Activated CD4-positive, CD25-positive, alpha-beta regulatory T cell treated with anti-CD3 and anti-CD28 coated beads, Interleukin-2, amount 50 U/mL, for 16 hours (primary cell): ENCODE data around the gene OR52E8.

Source experiments
- DNase-seq: peaks from one replicate; pipeline ENCODE4 v3.0.0-alpha.2; 2020; ENCODE audit warnings: low read depth, low spot score

The OR52E8 gene

DNA sequence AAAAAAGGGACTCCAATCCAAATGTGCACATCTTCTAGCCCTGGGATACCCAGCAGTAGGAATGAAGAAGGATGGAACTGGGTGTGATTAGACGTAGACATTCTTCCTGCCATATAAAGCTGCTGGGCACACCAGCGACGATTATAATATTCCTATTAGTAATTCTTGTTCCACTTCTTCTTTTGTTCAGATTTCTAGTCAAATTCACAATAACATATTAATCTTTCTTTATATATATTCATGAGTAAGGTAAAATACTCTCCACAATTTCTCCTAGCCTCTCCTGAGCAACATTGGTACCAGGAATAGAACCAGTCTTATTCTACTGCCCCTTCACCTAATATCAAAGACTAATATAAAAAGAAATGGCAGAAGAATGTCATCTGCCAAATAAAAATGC lies at the start of gene OR52E8:
Gene OR52E8 (minus strand): TSS at position 101 of the 400 bp plus-strand sequence. CDS start 0 bp downstream, at position 101.
- DNase-seq: no peak

DNA sequence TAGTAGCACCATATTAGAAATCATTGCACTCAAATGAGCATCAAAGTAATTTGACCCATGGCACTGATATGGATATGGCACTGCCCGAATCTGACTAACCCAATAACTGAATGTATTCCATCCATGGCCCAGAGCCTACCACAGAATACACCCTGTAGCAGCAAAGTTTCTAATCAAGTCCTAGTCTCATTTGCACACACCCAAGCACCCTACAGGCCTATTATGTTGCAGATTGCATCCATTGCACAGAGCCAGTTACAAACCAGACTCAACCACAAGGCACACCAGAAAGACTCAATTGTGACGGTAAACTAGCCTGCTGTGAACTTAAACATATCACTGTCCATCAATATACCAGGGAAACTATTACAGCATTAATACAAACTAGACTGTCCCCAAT lies 42.0 kb upstream of the OR52E8 start:
- DNase-seq: no peak

DNA sequence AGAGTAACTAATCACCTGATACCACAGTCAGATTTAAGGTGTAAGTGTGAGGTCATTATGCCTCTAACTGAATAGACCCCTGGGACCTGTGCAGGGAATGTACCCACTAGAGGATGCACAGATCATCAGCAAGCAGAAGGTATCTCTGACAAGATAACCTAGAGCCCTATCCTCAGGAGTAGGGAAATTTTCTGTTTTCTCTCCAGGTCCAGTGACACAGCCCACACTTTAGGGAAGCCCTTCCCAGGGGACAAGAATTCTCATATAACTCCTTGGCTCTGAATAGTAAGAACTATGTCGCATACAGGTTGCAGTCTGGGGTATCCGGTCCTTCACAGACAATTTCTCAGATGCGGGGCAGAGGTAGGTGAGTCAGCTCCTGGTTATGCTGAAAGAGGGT lies 35.4 kb upstream of the OR52E8 start, which contains the start of gene OR52E5:
Gene OR52E5 (plus strand): TSS at position 301 of the 400 bp plus-strand sequence. CDS start 7,569 bp downstream, outside the sequence.
- DNase-seq: no peak

DNA sequence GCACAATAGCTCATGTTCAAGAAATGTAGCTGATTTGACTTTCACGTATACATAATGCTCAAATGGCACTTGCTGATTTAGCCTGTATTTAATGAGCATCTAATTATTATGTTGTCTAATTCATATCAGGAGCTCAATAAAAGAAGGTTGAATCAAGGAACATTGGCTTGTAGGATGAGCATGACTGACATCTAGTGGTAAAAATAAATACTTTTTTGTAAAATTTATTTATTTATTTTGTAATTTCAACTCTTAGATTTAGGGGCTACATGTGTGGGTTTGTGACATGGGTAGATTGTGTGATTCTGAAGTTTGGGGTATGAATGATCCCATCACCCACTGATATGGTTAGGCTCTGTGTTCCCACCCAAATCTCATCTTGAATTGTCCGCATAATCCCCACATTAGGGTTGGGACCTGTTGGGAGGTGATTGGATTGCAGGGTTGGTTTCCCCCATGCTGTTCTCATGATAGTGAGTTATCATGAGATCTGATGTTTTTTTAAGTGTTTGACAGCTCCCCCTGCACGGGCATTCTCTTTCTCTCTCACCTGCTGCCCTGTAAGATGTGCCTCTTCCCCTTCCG lies 33.8 kb upstream of the OR52E8 start:
- DNase-seq: no peak

DNA sequence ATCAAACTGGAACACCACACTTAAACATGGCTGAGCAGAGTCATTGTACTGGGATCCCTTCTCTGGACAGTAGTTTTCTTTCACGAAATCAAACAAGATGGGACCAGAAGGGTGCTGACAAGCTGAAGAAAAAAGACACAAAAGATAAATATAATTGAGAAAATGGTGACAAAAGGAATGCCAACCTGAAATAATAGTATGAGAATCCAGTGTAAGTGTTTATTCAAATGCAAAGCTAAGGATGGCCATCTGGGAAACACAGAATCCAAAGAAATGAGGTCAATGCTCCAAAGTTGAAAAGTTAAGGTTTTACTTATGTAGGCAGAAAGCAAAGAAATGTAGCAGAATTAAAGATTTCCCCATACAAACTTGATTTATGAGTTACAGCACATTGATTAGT lies 30.2 kb upstream of the OR52E8 start:
- no peak for DNase-seq

DNA sequence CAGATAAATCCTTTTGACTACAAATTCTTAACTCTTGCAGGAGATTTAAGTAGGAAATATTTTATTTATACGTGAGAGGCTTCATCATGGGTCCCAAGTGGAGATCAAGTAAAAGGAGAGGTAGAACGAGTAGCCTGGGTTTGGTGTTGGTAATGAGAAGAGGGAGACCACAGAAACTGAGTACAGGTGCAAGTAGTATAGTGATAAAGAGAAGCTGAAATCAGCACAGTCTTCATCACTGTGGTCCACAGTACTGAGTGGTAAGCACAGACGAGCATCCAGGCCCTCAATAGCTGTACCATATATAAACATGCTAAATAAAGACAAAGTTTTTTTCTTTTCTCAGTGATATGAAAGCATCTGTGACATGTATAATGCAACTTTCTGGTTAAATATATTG lies 29.7 kb upstream of the OR52E8 start:
- no peak for DNase-seq

DNA sequence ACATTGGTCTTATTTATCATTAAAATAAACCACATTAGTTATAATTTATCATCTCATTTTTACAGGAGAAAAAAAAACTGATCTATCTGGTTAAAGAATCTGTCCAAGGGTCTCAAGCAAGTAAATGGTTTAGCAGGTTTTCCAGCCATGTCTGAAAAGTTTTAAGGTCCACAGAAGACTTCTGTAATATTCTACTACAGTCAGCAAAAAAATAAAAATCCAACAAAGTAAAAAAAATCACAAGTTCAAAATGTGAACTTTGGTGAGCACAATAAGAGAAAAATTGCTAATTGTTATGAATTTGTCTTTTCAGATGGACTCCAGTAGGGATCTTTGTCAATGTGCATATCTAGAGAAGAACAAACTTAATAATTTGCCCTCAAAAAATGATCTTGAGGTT lies 24.3 kb upstream of the OR52E8 start:
- DNase-seq: no peak

DNA sequence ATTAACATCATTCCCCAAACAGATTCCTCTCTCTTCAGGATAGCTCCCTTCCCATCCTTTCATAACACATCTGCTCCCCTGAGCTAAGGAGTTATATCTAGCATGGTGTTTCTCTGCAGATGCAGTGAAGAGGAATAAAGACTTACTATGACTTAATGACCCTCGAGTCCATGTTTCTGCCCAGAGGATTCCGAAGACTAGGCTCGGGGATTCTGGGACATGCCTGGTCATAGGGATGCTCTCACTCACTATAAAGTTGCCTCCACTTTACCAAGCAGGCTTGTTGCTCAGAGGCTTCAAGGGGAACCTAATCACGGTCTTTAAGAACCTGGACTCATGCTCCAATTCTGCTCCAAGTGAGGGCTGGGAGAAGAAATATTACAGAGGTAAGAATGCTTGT lies 22.8 kb upstream of the OR52E8 start, which contains the start of gene OR52E4:
Gene OR52E4 (plus strand): TSS at position 301 of the 400 bp plus-strand sequence. CDS start 3,664 bp downstream, outside the sequence.
- no peak for DNase-seq

DNA sequence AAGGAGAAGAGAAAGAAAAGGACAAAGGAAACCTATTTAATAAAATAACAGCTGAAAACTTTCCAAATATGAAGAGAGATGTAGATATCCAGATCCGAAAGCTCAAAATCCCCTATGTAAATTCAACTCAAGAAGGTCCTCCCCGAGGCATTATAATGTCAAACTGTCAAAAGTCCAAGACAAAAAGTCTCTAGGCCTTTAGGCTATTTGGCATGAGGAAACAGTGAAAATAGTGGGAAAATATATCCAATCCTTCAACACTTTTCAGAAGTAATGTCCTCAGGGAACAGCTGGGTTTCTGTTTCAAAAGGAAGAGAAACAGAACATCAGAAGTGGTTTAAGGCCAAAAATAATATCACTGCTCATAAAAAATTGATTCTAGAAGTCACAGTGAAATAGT lies 21.1 kb upstream of the OR52E8 start:
- DNase-seq: no peak

DNA sequence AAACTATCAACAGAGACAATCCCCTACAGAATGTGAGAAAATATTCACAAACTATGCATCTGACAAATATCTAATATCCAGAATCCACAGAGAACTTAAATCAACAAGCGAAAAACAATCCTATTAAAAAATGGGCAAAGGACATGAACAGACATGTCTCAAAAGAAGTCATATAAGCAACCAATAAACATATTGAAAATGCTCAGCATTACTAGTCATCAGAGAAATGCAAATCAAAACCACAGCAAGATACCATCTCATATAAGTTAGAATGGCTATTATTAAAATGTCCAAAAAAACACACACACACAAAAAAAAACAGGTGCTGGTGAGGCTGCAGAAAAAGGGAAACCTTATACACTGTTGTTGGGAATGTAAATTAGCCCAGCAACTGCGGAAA lies 8.3 kb upstream of the OR52E8 start:
- DNase-seq: no peak

DNA sequence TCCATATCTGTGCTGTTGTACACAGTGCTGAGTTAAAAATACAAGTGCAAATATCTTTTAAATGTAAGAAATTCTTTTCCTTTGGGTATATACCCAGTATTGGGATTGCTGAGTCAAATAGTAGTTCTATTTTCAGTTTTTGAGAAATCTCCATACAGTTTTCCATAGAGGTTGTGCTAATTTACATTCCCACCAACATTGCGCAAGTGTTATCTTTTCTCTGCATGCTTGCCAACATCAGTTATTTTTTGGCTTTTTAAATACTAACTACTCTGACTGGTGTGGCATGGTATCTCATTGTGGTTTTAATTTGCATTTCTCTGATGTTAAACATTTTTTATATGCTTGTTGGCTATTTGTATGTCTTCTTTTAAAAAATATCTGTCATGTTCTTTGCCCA lies 6.5 kb downstream of the OR52E8 start:
- DNase-seq: no peak

DNA sequence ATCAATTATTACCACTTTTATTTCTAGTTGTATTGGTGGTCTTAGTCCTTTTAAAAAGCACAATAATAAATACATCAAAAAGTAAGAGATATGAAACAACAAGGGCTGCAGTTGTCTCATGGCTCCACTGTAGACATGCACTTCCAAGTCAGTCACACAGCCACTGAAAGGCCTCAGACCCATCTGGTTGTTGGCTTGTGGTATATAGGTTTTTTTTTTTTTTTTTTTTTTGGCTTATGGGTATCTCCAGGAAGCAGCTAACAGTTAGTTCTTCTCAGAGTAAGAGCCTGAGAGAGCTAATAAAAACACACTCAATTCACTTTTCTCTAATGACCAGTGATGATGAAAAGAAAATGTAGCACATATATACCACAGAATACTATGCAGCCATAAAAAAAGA lies 9.8 kb downstream of the OR52E8 start:
- no peak for DNase-seq

DNA sequence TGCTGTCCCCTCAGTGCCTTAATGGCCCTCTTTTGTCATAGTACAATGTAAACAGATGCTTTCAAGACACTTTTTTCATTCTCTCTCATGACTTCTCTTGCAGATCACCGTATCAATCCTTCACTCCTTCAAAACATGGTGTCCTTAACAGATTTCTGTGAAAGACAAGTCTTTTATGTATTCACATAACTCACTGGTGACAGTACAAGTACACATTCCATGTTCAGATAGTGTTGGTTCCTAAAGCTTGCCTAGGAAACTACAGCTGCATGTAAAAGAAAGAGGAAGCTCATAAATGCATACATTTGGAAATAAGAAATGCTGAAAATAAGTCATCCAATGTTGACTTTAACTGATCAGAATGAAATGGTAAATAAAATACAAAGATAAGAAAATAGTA lies 10.8 kb downstream of the OR52E8 start:
- DNase-seq: no peak

DNA sequence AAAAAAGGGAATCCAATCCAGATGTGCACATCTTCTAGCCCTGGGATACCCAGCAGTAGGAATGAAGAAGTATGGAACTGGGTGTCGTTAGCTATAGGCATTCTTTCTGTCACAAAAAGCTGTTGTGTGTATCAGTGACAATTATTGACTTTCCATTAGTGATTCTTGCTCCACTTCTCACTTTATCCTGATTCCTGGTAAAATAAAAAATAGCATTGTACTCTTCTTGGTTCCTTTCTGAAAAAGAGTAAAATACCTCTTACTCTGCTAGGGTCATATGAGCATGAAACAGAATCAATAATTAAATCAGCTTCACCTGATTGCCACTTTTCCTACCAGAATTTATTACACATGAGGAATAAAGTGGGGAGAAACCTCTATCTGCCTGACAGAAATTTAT lies 15.7 kb downstream of the OR52E8 start, which contains the start of gene OR52E6:
Gene OR52E6 (minus strand): TSS at position 101 of the 400 bp plus-strand sequence. CDS start 0 bp downstream, at position 101.
- no peak for DNase-seq

DNA sequence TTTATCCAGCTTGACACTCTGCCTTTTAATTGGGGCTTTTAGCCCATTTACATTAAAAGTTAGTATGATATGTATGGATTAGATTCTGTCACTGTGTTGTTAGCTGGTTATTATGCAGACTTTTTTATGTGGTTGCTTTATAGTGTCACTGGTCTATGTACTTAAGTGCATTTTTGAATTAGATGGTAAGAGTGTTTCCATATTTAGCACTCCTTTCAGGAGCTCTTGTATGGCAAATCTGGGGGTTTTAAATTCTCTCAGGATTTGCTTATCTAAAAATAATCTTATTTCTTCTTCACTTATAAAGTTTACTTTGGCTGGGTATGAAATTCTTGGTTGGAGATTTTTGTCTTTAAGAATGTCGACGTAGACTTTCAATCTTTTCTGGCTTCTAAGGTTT lies 19.8 kb downstream of the OR52E8 start:
- no peak for DNase-seq

DNA sequence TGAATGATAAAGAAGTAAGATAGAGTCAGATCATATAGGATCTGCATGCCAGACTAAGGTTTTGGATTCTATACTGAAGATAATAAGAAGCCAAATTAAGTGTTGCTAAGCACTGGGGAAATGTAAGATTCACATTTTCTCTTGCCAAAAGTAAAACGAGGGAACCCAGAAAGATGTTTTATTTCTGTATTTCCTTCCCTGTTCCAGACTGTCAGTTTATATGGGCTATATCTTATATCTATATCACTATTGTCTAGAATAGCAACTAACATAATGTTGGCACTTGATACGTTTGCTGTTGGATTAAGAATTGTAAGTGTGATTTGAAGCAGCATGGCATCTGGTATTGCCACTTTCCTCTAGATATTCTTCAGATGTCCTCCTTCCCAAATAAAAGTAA lies 24.0 kb downstream of the OR52E8 start:
- DNase-seq: no peak

DNA sequence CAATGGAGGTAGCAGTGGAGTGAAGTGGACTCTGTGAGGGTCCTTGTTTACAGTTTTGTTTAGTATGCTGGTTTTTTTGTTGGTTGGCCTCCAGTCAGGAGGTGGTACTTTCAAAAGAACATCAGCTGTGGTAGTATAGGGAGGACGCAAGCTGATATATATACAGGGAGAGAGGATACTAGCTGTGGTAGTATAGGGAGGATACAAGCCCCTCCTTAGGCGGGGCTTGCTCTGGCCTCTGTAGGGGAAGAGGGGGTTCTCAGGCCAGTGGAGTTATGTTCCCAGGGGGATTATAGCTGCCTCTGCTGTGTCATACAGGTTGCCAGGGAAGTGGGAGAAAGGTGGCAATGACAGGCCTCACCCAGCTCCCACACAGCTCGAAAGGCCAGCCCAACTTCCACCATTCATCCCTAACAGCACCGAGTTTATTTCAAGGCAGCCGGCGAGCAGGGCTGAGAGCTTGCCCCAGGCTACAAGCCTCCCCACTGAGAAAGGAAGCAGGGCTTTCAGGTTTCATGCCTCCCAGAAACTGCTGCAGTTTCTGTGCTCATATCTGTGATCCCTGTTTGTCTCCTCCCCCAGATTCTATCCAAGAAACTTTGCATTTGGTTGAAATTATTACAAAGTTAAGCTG lies 26.2 kb downstream of the OR52E8 start:
- DNase-seq: no peak

DNA sequence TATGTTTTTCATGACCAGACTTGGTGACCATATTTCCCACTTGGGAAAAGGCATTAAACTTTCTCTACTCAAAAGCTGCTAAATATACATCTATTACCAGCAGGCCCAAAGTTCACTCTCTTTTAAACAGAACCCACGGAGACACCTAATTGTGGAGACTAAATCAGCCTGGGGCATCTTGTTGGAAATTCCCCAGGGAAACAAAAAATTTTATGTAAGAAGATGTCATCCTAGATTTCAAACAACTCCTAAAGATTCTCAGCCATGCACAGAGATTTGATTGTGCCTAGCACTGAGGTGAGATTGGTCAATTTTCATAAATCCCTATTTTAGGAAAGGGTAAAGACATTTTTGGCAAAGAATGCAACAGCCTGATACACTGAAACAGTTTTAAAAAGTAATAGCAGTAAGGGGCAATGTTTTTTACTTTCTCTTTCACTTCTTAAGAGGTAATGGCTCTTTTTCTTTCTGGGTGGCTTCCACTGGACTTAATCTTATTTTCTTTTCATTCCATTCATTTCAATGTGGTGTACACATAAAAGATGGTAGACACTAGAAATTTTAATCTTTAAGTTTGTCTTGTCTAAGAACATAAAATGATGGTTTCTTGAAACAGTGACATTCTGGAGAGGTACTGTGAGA lies 39.1 kb downstream of the OR52E8 start:
- no peak for DNase-seq

DNA sequence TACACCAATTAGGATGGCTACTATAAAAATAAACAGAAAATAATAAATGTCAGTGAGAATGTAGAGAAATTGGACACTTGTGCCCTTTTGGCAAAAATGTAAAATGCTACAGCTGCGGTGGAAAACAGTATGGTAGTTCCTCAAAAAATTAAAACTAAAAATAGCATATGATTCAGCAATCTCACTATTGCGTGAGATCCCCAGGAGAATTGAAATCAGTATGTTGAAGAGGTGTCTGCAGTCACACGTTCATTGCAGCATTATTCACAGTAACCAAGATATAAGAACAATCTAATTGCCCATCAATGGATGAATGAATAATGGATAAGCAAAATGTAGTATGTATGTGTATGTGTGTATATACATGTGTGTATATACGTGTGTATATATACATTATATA lies 42.0 kb downstream of the OR52E8 start:
- DNase-seq: no peak

DNA sequence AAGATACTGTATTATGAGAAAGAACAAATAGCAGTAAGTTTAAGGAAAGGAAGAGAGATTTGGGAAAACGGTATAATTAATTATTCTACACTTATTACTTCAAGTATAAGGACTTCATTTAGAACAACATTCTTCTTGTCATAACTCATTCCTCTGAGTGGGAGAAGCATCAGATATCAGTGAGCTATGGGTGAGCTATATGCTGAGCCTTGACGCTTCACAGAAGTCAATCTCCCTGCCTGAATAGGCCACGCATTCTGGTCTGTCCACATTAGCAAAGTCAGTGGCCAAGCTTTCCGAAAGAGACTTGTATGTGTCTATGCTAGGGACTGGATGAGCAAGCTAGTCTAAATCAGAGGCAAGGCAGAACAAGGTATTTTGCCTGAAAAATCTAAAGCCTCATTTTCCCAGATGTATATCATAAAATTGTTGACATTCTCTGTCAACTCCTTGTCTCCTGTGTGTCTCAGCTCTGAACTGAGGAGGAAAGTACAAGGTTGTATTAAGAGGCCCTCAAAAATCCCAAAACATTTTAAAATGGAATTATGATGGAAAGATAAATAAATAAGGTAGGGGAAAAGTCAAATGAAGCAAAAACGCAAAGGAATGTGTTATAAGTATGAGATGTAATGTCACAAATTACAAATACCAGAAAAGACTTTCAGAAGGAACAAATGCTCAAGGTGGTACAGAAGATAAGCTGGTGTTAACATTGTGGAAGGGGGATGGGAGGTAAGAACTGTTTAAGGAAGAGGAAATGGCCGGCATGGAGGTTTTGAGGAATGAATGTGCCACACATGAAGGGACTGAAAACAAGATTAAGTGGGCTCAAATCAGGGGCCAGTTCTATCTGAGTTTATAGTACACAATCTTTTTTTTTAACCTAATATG lies 47.3 kb downstream of the OR52E8 start:
- DNase-seq: no peak

DNA sequence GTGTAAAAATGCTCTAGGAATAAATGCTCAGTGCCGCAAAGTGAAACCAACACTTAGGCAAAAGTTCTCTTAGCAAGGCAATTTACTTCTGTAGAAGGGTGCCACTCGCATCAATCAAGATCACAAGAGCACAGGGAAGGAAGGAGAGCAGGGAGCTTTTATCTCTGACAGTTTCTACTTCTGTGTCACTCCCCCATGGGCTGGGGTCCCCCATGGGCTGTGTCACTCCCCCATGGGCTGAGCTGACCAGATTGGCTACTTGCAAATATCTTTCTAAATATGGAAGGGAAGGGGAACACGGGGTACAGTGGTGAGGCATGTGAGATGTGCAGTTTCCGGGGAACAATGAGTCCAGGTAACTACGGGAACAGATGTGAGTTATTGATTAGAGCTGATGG lies 48.4 kb downstream of the OR52E8 start:
- no peak for DNase-seq
